Activated T-cell treated with anti-CD3 and anti-CD28 coated beads, Interleukin-2, amount 50 U/mL, for 24 hours (primary cell): ENCODE measurements around the gene ATP1A4.

ENCODE experiments used
- DNase-seq: peaks from one replicate; pipeline ENCODE4 v3.0.0-alpha.2; 2020
- H3K27ac Mint-ChIP-seq: 2 replicates; pipeline ENCODE4 v1.8.0; 2020; ENCODE audit warnings: mild to moderate bottlenecking, mixed read lengths
- H3K27me3 Mint-ChIP-seq: 2 replicates; pipeline ENCODE4 v1.8.0; 2020; ENCODE audit warnings: mixed read lengths
- H3K36me3 Mint-ChIP-seq: 2 replicates; pipeline ENCODE4 v1.8.0; 2020; ENCODE audit warnings: low read depth, mixed read lengths
- H3K4me1 Mint-ChIP-seq: 2 replicates; pipeline ENCODE4 v1.8.0; 2020; ENCODE audit warnings: low read depth, mixed read lengths
- H3K4me3 Mint-ChIP-seq: 2 replicates; pipeline ENCODE4 v1.8.0; 2020; ENCODE audit warnings: mild to moderate bottlenecking, moderate library complexity, mixed read lengths
- H3K9me3 Mint-ChIP-seq: 2 replicates; pipeline ENCODE4 v1.8.0; 2020; ENCODE audit warnings: mixed read lengths

ATP1A4 gene

GRCh38 chr1:160129558-160129957 lies 21.8 kb upstream of the ATP1A4 start:
- Mint-ChIP-seq H3K9me3 (no peaks in the 10 kb centered on the region), H3K27me3 (peaks cover 8% of the 10 kb centered on the region), H3K4me1 (no peaks in the 10 kb centered on the region), H3K27ac (no peak overlapping the region), H3K4me3 (no peak overlapping the region), H3K36me3 (no peaks in the 10 kb centered on the region)
- DNase-seq, result no peak

GRCh38 chr1:160129966-160130365 lies 21.4 kb upstream of the ATP1A4 start:
- H3K36me3 Mint-ChIP-seq, result no peaks in the 10 kb centered on the region
- H3K27ac Mint-ChIP-seq, result no peak overlapping the region
- H3K4me1 Mint-ChIP-seq, result no peaks in the 10 kb centered on the region
- H3K27me3 Mint-ChIP-seq, result peaks cover 8% of the 10 kb centered on the region
- H3K9me3 Mint-ChIP-seq, result no peaks in the 10 kb centered on the region
- H3K4me3 Mint-ChIP-seq, result no peak overlapping the region
- no peak for DNase-seq

- Mint-ChIP-seq H3K4me3 (no peak overlapping the region), H3K9me3 (no peaks in the 10 kb centered on the region), H3K4me1 (no peaks in the 10 kb centered on the region), H3K27me3 (peaks cover 8% of the 10 kb centered on the region), H3K27ac (no peak overlapping the region), H3K36me3 (no peaks in the 10 kb centered on the region)
- DNase-seq, result no peak
These were observed 20.9 kb upstream of the ATP1A4 start for GRCh38 chr1:160130486-160130885.

DNA sequence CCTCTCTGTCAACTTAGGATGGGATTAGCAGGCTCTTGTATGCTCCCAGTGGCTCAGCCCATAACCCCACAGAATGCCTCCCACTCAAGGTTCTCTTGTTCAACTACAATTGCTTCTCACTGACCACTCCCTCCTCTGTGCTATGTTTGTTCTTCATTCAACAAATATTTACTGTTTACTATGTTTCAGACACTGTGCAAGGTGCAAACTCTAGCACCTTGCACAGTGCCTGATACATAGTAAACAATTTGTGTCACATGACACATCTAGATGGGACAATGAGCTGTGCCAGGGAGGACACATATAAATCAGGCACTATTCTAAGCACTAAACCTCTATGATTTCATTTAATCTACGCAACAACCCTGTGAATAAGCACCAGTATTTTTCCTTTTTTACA lies 20.5 kb upstream of the ATP1A4 start:
- Mint-ChIP-seq H3K9me3 (no peaks in the 10 kb centered on the region), H3K4me1 (no peaks in the 10 kb centered on the region)

DNA sequence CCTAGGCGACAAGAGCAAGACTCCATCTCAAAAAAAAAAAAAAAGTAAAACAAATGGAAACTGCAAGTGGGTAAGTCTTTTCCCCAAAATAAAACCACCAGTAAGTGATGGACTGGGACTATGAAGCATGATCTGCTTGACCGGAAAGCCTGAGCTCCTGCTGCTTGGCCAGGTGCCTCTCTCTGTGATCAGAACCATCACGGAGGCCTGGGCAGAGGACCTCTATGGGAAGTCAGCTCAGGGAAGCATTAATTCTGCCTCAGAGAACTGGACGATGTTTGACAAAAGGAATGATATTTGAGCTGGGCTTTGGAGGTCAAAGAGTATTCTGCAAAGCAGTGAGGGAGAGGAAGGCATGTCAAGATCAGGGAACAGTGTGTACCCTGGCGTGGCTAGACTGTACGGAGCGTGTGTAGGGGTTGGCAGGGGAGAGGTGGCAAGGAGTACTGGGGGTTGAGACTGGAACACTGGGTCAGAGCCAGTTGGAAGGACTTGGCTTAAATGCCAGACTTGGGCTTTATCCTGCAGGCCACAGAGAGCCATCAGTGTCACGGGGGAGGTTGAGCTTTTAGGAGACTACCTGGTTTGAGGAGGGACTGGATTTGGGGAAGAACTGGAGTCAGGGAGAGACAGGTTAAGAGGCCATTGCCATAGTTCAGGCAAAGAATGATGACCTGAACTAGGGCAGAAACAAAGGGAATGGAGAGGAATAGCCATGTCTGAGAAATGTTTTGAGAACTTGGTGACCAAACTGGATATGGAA lies 19.4 kb upstream of the ATP1A4 start:
- no peaks in the 10 kb centered on the region for H3K4me1 Mint-ChIP-seq
- DNase-seq, result no peak
- H3K36me3 Mint-ChIP-seq, result no peaks in the 10 kb centered on the region
- H3K27ac Mint-ChIP-seq, result no peak overlapping the region
- H3K4me3 Mint-ChIP-seq, result no peak overlapping the region
- no peaks in the 10 kb centered on the region for H3K9me3 Mint-ChIP-seq
- peaks cover 8% of the 10 kb centered on the region for H3K27me3 Mint-ChIP-seq

More for the DNA sequence above, 20.5 kb upstream of the ATP1A4 start:
- H3K27me3 Mint-ChIP-seq, result peaks cover 8% of the 10 kb centered on the region
- no peak overlapping the region for H3K27ac Mint-ChIP-seq
- no peak for DNase-seq
- H3K4me3 Mint-ChIP-seq, result no peak overlapping the region
- no peaks in the 10 kb centered on the region for H3K36me3 Mint-ChIP-seq

DNA sequence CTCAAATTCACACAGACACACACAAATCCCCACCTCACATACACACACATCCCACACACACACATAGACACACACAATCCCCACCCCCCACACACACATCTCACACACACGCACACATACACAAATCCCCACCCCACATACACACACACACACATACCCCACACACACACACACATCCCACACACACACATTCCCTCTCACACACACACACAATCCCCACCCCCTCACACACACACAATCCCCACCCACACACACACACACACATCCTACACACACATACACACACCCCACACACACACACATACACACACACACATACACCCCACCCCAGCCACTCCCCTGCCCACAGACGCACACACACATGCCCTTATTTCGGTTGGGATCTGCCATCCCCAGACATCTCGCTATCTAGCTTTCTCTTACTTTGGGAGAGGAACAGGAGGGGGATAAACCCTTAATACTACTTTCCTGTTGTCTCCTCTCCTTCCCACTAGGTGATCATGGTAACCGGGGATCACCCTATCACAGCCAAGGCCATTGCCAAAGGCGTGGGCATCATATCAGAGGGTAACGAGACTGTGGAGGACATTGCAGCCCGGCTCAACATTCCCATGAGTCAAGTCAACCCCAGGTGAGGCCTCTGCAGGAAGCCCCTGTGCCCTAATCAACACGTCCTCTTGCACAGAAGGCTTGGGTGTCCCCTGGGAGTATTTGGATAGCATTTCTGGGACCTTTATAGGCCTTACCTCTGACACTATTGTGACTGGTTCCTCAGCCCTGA lies 17.2 kb upstream of the ATP1A4 start:
- Mint-ChIP-seq H3K4me1 (no peaks in the 10 kb centered on the region), H3K27me3 (peaks cover 8% of the 10 kb centered on the region), H3K9me3 (no peaks in the 10 kb centered on the region), H3K4me3 (no peak overlapping the region), H3K27ac (no peak overlapping the region), H3K36me3 (no peaks in the 10 kb centered on the region)
- DNase-seq, result no peak

- peaks cover 8% of the 10 kb centered on the region for H3K27me3 Mint-ChIP-seq
- no peaks in the 10 kb centered on the region for H3K4me1 Mint-ChIP-seq
- no peaks in the 10 kb centered on the region for H3K36me3 Mint-ChIP-seq
- no peak overlapping the region for H3K27ac Mint-ChIP-seq
- no peak for DNase-seq
- H3K4me3 Mint-ChIP-seq, result no peak overlapping the region
- no peaks in the 10 kb centered on the region for H3K9me3 Mint-ChIP-seq
These were observed 16.4 kb upstream of the ATP1A4 start for GRCh38 chr1:160134791-160135572.

GRCh38 chr1:160136121-160136925 lies 15.1 kb upstream of the ATP1A4 start:
- H3K4me3 Mint-ChIP-seq, result no peak overlapping the region

GRCh38 chr1:160136926-160137200 lies 14.5 kb upstream of the ATP1A4 start:
- Mint-ChIP-seq H3K4me1 (no peaks in the 10 kb centered on the region), H3K4me3 (no peak overlapping the region), H3K27ac (no peak overlapping the region), H3K27me3 (peaks cover 11% of the 10 kb centered on the region), H3K9me3 (no peaks in the 10 kb centered on the region), H3K36me3 (no peaks in the 10 kb centered on the region)
- no peak for DNase-seq

More at GRCh38 chr1:160136121-160136925, 15.1 kb upstream of the ATP1A4 start:
- no peak for DNase-seq
- Mint-ChIP-seq H3K27ac (no peak overlapping the region), H3K9me3 (no peaks in the 10 kb centered on the region), H3K27me3 (peaks cover 8% of the 10 kb centered on the region), H3K36me3 (no peaks in the 10 kb centered on the region), H3K4me1 (no peaks in the 10 kb centered on the region)

- Mint-ChIP-seq H3K4me1 (no peaks in the 10 kb centered on the region), H3K9me3 (no peaks in the 10 kb centered on the region), H3K36me3 (no peaks in the 10 kb centered on the region), H3K27me3 (peaks cover 16% of the 10 kb centered on the region), H3K4me3 (no peak overlapping the region), H3K27ac (no peak overlapping the region)
- DNase-seq, result no peak
These were observed 14.1 kb upstream of the ATP1A4 start for GRCh38 chr1:160137216-160137862.

DNA sequence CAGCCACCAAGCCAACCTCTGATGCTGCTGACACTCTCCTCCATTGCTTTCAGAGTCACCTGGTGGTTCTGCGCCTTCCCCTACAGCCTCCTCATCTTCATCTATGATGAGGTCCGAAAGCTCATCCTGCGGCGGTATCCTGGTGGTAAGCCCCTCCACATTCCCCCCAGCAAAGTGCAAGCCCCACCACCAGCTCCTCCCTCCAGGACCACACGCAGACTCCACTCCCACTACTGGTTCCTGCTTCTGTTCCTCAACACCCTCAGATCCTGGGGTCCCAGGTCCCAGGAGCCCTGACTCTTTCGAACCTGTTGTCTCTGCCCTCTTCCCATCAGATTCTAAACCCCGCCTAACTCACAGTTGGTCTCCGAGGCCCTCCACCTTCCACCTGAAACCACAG lies 11.6 kb upstream of the ATP1A4 start:
- DNase-seq, result no peak
- no peak overlapping the region for H3K4me3 Mint-ChIP-seq
- H3K36me3 Mint-ChIP-seq, result no peaks in the 10 kb centered on the region
- H3K27ac Mint-ChIP-seq, result no peak overlapping the region
- peaks cover 18% of the 10 kb centered on the region for H3K27me3 Mint-ChIP-seq
- no peaks in the 10 kb centered on the region for H3K4me1 Mint-ChIP-seq
- no peaks in the 10 kb centered on the region for H3K9me3 Mint-ChIP-seq

- no peak for DNase-seq
- no peaks in the 10 kb centered on the region for H3K4me1 Mint-ChIP-seq
- H3K4me3 Mint-ChIP-seq, result no peak overlapping the region
- H3K27me3 Mint-ChIP-seq, result peaks cover 18% of the 10 kb centered on the region
- no peaks in the 10 kb centered on the region for H3K9me3 Mint-ChIP-seq
- no peaks in the 10 kb centered on the region for H3K36me3 Mint-ChIP-seq
- no peak overlapping the region for H3K27ac Mint-ChIP-seq
These were observed 7.7 kb upstream of the ATP1A4 start for GRCh38 chr1:160143695-160144094.

GRCh38 chr1:160144921-160145320 lies 6.5 kb upstream of the ATP1A4 start:
- Mint-ChIP-seq H3K27ac (no peak overlapping the region), H3K4me1 (no peaks in the 10 kb centered on the region), H3K9me3 (no peaks in the 10 kb centered on the region), H3K36me3 (no peaks in the 10 kb centered on the region), H3K4me3 (no peak overlapping the region), H3K27me3 (peaks cover 18% of the 10 kb centered on the region)
- DNase-seq, result no peak

- Mint-ChIP-seq H3K36me3 (no peaks in the 10 kb centered on the region), H3K4me3 (no peak overlapping the region), H3K27ac (no peak overlapping the region), H3K9me3 (no peaks in the 10 kb centered on the region), H3K27me3 (peaks cover 11% of the 10 kb centered on the region), H3K4me1 (no peaks in the 10 kb centered on the region)
- no peak for DNase-seq
These were observed 5.3 kb upstream of the ATP1A4 start for GRCh38 chr1:160146107-160146506.
